NT2/D1 (cell line): Measurements from ENCODE around the gene CELF2.

ENCODE experiments used
- SUZ12 ChIP-seq: IDR thresholded peaks from 2 replicates; pipeline ENCODE4 v1.6.1; 2011; ENCODE audit not compliant: insufficient read length, insufficient read depth; ENCODE audit errors: extremely low read depth
- YY1 ChIP-seq: IDR thresholded peaks from 2 replicates; pipeline ENCODE4 v1.6.1; 2011; ENCODE audit not compliant: insufficient read length, insufficient read depth
- ZNF274 ChIP-seq: IDR thresholded peaks from 2 replicates; pipeline ENCODE4 v1.6.1; 2011; ENCODE audit warnings: mild to moderate bottlenecking, low read depth, low read length

DNA sequence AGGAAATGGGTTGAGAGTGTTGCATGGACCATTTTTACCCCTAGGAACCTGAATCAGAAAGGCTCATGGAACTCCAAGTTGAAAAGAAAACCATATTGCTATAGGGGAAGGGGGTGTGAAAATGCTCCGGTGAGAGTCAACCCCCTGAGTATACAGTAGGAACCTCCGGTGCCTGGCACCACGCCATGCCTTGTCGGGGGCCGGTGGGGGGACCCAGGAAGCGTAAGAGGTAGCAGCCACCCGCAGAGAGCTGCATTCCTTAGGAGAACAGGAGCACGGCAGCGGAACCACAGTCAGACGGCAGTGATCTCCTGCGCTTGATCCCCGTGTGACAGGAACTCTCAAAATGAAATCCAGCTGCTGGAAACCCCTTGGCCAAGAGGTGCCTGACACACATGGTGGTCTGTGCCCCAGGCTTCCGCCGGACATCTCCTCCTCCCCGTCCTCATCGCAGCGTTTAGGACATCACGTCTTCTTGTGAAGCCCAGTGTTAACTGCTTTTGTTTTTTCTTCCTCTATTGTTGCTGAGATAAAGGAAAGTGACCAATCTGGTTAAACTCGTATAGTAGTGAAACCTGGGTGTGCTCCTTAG is 186.8 kb downstream of the CELF2 start:
- TF ChIP-seq YY1 (no peak), SUZ12 (no peak), ZNF274 (no peak)
